ENCODE measurements around the gene LUZP2.

- TF ChIP-seq, protein P1, sequence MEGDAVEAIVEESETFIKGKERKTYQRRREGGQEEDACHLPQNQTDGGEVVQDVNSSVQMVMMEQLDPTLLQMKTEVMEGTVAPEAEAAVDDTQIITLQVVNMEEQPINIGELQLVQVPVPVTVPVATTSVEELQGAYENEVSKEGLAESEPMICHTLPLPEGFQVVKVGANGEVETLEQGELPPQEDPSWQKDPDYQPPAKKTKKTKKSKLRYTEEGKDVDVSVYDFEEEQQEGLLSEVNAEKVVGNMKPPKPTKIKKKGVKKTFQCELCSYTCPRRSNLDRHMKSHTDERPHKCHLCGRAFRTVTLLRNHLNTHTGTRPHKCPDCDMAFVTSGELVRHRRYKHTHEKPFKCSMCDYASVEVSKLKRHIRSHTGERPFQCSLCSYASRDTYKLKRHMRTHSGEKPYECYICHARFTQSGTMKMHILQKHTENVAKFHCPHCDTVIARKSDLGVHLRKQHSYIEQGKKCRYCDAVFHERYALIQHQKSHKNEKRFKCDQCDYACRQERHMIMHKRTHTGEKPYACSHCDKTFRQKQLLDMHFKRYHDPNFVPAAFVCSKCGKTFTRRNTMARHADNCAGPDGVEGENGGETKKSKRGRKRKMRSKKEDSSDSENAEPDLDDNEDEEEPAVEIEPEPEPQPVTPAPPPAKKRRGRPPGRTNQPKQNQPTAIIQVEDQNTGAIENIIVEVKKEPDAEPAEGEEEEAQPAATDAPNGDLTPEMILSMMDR (IDR thresholded peaks at IDR 0.05): no peak
- TF ChIP-seq POLR2A (IDR thresholded peaks at IDR 0.05) (no peak), POLR2AphosphoS5 (IDR thresholded peaks at IDR 0.05) (no peak)
Measured at GRCh38 chr11:24714601-24715000, 217.7 kb downstream of the LUZP2 start.
